GM23338 (cell line): ENCODE results near the gene DNAJB8. TPM values are rescaled to one million over a fixed set of nuclear protein-coding genes. Genes with fewer than 3 reads are reported as not detected.

ENCODE experiments used
- ATAC-seq: fragments of 200-7000 bp; cut with Tn5 transposase; 3 replicates; pipeline ENCODE4 v1.9.1; 2020
- DNase-seq: peaks from one replicate; pipeline ENCODE4 v3.0.0-alpha.2; 2015; ENCODE audit warnings: low spot score
- H2AFZ ChIP-seq: fragments of 200-600 bp; sonication (generic); 2 replicates; pipeline ENCODE4 v1.8.0; 2016; ENCODE audit warnings: antibody characterized with exemption, mild to moderate bottlenecking, moderate library complexity
- H3F3A ChIP-seq: fragments of 200-600 bp; sonication (generic); replicated peaks from 2 replicates; pipeline ENCODE4 v1.8.0; 2017; ENCODE audit warnings: antibody characterized with exemption, mixed run types, low read depth
- H3K27ac ChIP-seq: fragments of 200-600 bp; sonication (generic); 2 replicates; pipeline ENCODE4 v1.6.1; 2016; ENCODE audit warnings: low read depth
- H3K27me3 ChIP-seq: fragments of 200-600 bp; sonication (generic); 2 replicates; pipeline ENCODE4 v1.8.0; 2016; ENCODE audit warnings: mild to moderate bottlenecking, mixed run types, moderate library complexity; ENCODE audit not compliant: insufficient read depth
- H3K36me3 ChIP-seq: fragments of 200-600 bp; sonication (generic); 2 replicates; pipeline ENCODE4 v1.8.0; 2016; ENCODE audit warnings: mild to moderate bottlenecking; ENCODE audit not compliant: insufficient read depth
- H3K4me1 ChIP-seq: fragments of 200-600 bp; sonication (generic); 2 replicates; pipeline ENCODE4 v1.8.0; 2016; ENCODE audit warnings: mild to moderate bottlenecking, moderate library complexity; ENCODE audit not compliant: insufficient read depth
- H3K4me2 ChIP-seq: fragments of 200-600 bp; sonication (generic); 2 replicates; pipeline ENCODE4 v1.7.1; 2017; ENCODE audit warnings: mixed run types
- H3K4me3 ChIP-seq: fragments of 200-600 bp; sonication (generic); 2 replicates; pipeline ENCODE4 v1.6.1; 2016; ENCODE audit warnings: mixed run types
- H3K79me2 ChIP-seq: fragments of 200-600 bp; sonication (generic); replicated peaks from 2 replicates; pipeline ENCODE4 v1.8.0; 2017; ENCODE audit warnings: mild to moderate bottlenecking; ENCODE audit not compliant: insufficient read depth
- H3K9me2 ChIP-seq: fragments of 200-600 bp; sonication (generic); 2 replicates; pipeline ENCODE4 v1.8.0; 2017; ENCODE audit not compliant: insufficient read depth
- H4K20me1 ChIP-seq: fragments of 200-600 bp; sonication (generic); replicated peaks from 2 replicates; pipeline ENCODE4 v1.8.0; 2017; ENCODE audit warnings: mild to moderate bottlenecking; ENCODE audit not compliant: insufficient read depth
- H3K27ac Mint-ChIP-seq: 2 replicates; pipeline ENCODE4 v1.8.0; 2020; ENCODE audit warnings: inconsistent platforms, mild to moderate bottlenecking, moderate library complexity, mixed read lengths
- H3K27me3 Mint-ChIP-seq: 3 replicates; pipeline ENCODE4 v1.8.0; 2022; ENCODE audit warnings: low read depth, mild to moderate bottlenecking, moderate library complexity, mixed read lengths, inconsistent platforms; ENCODE audit not compliant: insufficient read depth, poor library complexity
- H3K36me3 Mint-ChIP-seq: 3 replicates; pipeline ENCODE4 v1.8.0; 2021; ENCODE audit warnings: low read depth, mild to moderate bottlenecking, inconsistent platforms, moderate library complexity, mixed read lengths
- H3K4me1 Mint-ChIP-seq: 3 replicates; pipeline ENCODE4 v1.8.0; 2020; ENCODE audit warnings: mild to moderate bottlenecking, inconsistent platforms, mixed read lengths
- H3K4me3 Mint-ChIP-seq: 3 replicates; pipeline ENCODE4 v1.8.0; 2021; ENCODE audit warnings: moderate library complexity, mild to moderate bottlenecking, inconsistent platforms, mixed read lengths
- H3K9me3 Mint-ChIP-seq: 3 replicates; pipeline ENCODE4 v1.8.0; 2020; ENCODE audit warnings: moderate library complexity, mild to moderate bottlenecking, inconsistent platforms, mixed read lengths
- CREB1 ChIP-seq: fragments of 250-450 bp; sonication (Bioruptor Pico); IDR thresholded peaks from 2 replicates; pipeline ENCODE4 v1.5.0; 2020; ENCODE audit warnings: low read depth, mild to moderate bottlenecking, moderate library complexity
- CTCF ChIP-seq, 2 experiments: fragments of 200-600 bp in 1 of 2; sonication (generic) in 1 of 2; conservative IDR thresholded peaks; 2 replicates each; pipeline versions ENCODE4 v1.5.1 to v1.6.1; 2016 to 2017; ENCODE audit warnings: antibody characterized with exemption in 2 of 2, low read depth in 2 of 2, mild to moderate bottlenecking in 2 of 2, moderate library complexity in 1 of 2
- ETS1 ChIP-seq: IDR thresholded peaks from 2 replicates; pipeline ENCODE4 v1.6.1; 2016; ENCODE audit warnings: antibody characterized with exemption
- EZH2 ChIP-seq: fragments of 200-600 bp; sonication (generic); IDR thresholded peaks from one replicate; pipeline ENCODE4 v1.8.0; 2017; ENCODE audit warnings: antibody characterized with exemption, mild to moderate bottlenecking, low read depth; ENCODE audit not compliant: unreplicated experiment
- EZH2phosphoT487 ChIP-seq: fragments of 200-600 bp; sonication (generic); IDR thresholded peaks from one replicate; pipeline ENCODE4 v1.8.1; 2018; ENCODE audit warnings: antibody characterized with exemption; ENCODE audit not compliant: unreplicated experiment
- JUNB ChIP-seq: IDR thresholded peaks from one replicate; pipeline ENCODE4 v1.6.1; 2016; ENCODE audit warnings: antibody characterized with exemption; ENCODE audit not compliant: unreplicated experiment
- NANOG ChIP-seq: IDR thresholded peaks from 2 replicates; pipeline ENCODE4 v1.6.1; 2016; ENCODE audit warnings: antibody characterized with exemption, borderline replicate concordance
- POLR2AphosphoS5 ChIP-seq: IDR thresholded peaks from 2 replicates; pipeline ENCODE4 v1.6.1; 2016; ENCODE audit warnings: antibody characterized with exemption, low read depth
- STAT1 ChIP-seq: IDR thresholded peaks from one replicate; pipeline ENCODE4 v1.6.1; 2016; ENCODE audit warnings: antibody characterized with exemption; ENCODE audit not compliant: unreplicated experiment
- ZNF114 ChIP-seq: fragments of 250-450 bp; sonication (Bioruptor Pico); IDR thresholded peaks from 2 replicates; pipeline ENCODE4 v1.5.0; 2020; ENCODE audit warnings: mild to moderate bottlenecking, moderate library complexity
- ZNF331 ChIP-seq: fragments of 250-450 bp; sonication (Bioruptor Pico); IDR thresholded peaks from 2 replicates; pipeline ENCODE4 v1.5.0; 2020; ENCODE audit warnings: low read depth, mild to moderate bottlenecking, moderate library complexity
- polyA plus RNA-seq: library from polyadenylated mRNA; unstranded; fragments of >200 nt; fragmentation: Nextera tagmentation; extraction: Ambion mirVana; gene quantifications from 2 replicates; pipeline ENCODE4 v1.2.1, GENCODE V29; 2016
- total RNA-seq: library from RNA; depleted of rRNA; stranded (reverse); fragments of >200 nt; shearing (Covaris generic); gene quantifications from 2 replicates; pipeline ENCODE4 v1.2.3, GENCODE V29; 2014
- TF ChIP-seq, protein P1 (sequence below): IDR thresholded peaks from one replicate; pipeline ENCODE4 v1.6.1; 2018; ENCODE audit warnings: antibody characterized with exemption; ENCODE audit not compliant: unreplicated experiment
- TF ChIP-seq, protein P2 (sequence below): fragments of 250-450 bp; sonication (Bioruptor Pico); IDR thresholded peaks from 2 replicates; pipeline ENCODE4 v1.5.0; 2020; ENCODE audit warnings: mild to moderate bottlenecking, moderate library complexity

Gene DNAJB8
- total and polyA plus RNA-seq, 2 experiments from 2014 or later = not detected

GRCh38 chr3:128423525-128424147 is 43.1 kb downstream of the DNAJB8 start:
- DNase-seq (no peak), ATAC-seq (no peak)
- no peaks in the 10 kb centered on the region; the same call in 2 of the 3 replicates for H3K9me3 Mint-ChIP-seq
- Histone ChIP-seq H3K4me2 (no peak overlapping the region), H3F3A (no peaks in the 10 kb centered on the region), H3K36me3 (no peaks in the 10 kb centered on the region), H3K9me2 (no peaks in the 10 kb centered on the region), H4K20me1 (no peaks in the 10 kb centered on the region), H3K79me2 (no peaks in the 10 kb centered on the region), H3K4me1 (peaks cover 8% of the 10 kb centered on the region), H3K27me3 (peaks cover 31% of the 10 kb centered on the region), H3K27ac (no peak overlapping the region), H3K4me3 (no peak overlapping the region), H2AFZ (no peak overlapping the region)
- H3K36me3 Mint-ChIP-seq = no peaks in the 10 kb centered on the region; the same call in 2 of the 3 replicates
- H3K4me3 Mint-ChIP-seq = no peak overlapping the region
- H3K4me1 Mint-ChIP-seq = peaks cover 23% of the 10 kb centered on the region
- TF ChIP-seq JUNB = no peak
- no peak for TF ChIP-seq ZNF114 (CRISPR knock-in tag)
- TF ChIP-seq POLR2AphosphoS5 = no peak
- TF ChIP-seq, protein P1, sequence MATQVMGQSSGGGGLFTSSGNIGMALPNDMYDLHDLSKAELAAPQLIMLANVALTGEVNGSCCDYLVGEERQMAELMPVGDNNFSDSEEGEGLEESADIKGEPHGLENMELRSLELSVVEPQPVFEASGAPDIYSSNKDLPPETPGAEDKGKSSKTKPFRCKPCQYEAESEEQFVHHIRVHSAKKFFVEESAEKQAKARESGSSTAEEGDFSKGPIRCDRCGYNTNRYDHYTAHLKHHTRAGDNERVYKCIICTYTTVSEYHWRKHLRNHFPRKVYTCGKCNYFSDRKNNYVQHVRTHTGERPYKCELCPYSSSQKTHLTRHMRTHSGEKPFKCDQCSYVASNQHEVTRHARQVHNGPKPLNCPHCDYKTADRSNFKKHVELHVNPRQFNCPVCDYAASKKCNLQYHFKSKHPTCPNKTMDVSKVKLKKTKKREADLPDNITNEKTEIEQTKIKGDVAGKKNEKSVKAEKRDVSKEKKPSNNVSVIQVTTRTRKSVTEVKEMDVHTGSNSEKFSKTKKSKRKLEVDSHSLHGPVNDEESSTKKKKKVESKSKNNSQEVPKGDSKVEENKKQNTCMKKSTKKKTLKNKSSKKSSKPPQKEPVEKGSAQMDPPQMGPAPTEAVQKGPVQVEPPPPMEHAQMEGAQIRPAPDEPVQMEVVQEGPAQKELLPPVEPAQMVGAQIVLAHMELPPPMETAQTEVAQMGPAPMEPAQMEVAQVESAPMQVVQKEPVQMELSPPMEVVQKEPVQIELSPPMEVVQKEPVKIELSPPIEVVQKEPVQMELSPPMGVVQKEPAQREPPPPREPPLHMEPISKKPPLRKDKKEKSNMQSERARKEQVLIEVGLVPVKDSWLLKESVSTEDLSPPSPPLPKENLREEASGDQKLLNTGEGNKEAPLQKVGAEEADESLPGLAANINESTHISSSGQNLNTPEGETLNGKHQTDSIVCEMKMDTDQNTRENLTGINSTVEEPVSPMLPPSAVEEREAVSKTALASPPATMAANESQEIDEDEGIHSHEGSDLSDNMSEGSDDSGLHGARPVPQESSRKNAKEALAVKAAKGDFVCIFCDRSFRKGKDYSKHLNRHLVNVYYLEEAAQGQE = no peak
- TF ChIP-seq EZH2 = no peak
- no peak for TF ChIP-seq CREB1 (CRISPR knock-in tag)
- no peak for TF ChIP-seq ETS1
- TF ChIP-seq CTCF (conservative IDR thresholded peaks at IDR 0.05; ENCODE audit: low read depth in 2 of 2) = no peak
- TF ChIP-seq STAT1 = no peak
- TF ChIP-seq NANOG = no peak
- TF ChIP-seq ZNF331 (CRISPR knock-in tag) = no peak
- TF ChIP-seq EZH2phosphoT487 = no peak
- TF ChIP-seq, protein P2, sequence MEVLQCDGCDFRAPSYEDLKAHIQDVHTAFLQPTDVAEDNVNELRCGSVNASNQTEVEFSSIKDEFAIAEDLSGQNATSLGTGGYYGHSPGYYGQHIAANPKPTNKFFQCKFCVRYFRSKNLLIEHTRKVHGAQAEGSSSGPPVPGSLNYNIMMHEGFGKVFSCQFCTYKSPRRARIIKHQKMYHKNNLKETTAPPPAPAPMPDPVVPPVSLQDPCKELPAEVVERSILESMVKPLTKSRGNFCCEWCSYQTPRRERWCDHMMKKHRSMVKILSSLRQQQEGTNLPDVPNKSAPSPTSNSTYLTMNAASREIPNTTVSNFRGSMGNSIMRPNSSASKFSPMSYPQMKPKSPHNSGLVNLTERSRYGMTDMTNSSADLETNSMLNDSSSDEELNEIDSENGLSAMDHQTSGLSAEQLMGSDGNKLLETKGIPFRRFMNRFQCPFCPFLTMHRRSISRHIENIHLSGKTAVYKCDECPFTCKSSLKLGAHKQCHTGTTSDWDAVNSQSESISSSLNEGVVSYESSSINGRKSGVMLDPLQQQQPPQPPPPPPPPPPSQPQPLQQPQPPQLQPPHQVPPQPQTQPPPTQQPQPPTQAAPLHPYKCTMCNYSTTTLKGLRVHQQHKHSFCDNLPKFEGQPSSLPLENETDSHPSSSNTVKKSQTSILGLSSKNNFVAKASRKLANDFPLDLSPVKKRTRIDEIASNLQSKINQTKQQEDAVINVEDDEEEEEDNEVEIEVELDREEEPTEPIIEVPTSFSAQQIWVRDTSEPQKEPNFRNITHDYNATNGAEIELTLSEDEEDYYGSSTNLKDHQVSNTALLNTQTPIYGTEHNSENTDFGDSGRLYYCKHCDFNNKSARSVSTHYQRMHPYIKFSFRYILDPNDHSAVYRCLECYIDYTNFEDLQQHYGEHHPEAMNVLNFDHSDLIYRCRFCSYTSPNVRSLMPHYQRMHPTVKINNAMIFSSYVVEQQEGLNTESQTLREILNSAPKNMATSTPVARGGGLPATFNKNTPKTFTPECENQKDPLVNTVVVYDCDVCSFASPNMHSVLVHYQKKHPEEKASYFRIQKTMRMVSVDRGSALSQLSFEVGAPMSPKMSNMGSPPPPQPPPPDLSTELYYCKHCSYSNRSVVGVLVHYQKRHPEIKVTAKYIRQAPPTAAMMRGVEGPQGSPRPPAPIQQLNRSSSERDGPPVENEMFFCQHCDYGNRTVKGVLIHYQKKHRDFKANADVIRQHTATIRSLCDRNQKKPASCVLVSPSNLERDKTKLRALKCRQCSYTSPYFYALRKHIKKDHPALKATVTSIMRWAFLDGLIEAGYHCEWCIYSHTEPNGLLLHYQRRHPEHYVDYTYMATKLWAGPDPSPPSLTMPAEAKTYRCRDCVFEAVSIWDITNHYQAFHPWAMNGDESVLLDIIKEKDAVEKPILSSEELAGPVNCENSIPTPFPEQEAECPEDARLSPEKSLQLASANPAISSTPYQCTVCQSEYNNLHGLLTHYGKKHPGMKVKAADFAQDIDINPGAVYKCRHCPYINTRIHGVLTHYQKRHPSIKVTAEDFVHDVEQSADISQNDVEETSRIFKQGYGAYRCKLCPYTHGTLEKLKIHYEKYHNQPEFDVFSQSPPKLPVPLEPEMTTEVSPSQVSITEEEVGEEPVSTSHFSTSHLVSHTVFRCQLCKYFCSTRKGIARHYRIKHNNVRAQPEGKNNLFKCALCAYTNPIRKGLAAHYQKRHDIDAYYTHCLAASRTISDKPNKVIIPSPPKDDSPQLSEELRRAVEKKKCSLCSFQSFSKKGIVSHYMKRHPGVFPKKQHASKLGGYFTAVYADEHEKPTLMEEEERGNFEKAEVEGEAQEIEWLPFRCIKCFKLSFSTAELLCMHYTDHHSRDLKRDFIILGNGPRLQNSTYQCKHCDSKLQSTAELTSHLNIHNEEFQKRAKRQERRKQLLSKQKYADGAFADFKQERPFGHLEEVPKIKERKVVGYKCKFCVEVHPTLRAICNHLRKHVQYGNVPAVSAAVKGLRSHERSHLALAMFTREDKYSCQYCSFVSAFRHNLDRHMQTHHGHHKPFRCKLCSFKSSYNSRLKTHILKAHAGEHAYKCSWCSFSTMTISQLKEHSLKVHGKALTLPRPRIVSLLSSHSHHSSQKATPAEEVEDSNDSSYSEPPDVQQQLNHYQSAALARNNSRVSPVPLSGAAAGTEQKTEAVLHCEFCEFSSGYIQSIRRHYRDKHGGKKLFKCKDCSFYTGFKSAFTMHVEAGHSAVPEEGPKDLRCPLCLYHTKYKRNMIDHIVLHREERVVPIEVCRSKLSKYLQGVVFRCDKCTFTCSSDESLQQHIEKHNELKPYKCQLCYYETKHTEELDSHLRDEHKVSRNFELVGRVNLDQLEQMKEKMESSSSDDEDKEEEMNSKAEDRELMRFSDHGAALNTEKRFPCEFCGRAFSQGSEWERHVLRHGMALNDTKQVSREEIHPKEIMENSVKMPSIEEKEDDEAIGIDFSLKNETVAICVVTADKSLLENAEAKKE (CRISPR knock-in tag) = no peak
- no peak overlapping the region for H3K27ac Mint-ChIP-seq
- peaks cover 35% of the 10 kb centered on the region for H3K27me3 Mint-ChIP-seq
